HG03103 (cell line): ENCODE data around the gene CDC14B.
"Not testable (repeated sequence)": the region's sequence is repeated elsewhere in the genome, so short reads cannot be mapped to it uniquely, and the experiment has no call there.

Source experiments
- ATAC-seq: cut with Tn5 transposase; IDR thresholded peaks from one replicate; pipeline ENCODE4 v1.9.1; 2021; ENCODE audit warnings: low read depth; ENCODE audit not compliant: unreplicated experiment

CDC14B gene

DNA sequence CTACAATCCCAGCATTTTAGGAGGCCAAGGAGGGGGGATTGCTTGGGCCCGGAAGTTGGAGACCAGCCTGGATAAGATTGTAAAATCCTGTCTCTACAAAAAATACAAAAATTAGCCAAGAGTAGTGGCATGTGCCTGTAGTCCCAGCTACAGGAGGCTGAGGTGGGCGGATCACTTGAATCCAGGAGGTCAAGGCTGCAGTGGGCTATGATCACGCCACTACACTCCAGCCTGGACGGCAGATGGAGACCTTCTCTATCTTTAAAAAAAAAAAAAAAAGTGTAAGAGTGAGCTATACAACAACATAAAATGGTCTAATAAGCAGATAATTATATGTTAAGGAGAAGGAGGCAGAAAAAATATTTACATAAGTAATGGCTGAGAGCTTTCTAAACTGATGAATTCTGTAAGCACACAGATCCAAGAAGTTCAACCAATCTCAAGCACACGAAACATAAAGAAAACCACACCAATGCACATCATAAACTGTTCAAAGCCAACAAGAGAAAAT is 23.0 kb downstream of the CDC14B start:
- no peak for ATAC-seq

DNA sequence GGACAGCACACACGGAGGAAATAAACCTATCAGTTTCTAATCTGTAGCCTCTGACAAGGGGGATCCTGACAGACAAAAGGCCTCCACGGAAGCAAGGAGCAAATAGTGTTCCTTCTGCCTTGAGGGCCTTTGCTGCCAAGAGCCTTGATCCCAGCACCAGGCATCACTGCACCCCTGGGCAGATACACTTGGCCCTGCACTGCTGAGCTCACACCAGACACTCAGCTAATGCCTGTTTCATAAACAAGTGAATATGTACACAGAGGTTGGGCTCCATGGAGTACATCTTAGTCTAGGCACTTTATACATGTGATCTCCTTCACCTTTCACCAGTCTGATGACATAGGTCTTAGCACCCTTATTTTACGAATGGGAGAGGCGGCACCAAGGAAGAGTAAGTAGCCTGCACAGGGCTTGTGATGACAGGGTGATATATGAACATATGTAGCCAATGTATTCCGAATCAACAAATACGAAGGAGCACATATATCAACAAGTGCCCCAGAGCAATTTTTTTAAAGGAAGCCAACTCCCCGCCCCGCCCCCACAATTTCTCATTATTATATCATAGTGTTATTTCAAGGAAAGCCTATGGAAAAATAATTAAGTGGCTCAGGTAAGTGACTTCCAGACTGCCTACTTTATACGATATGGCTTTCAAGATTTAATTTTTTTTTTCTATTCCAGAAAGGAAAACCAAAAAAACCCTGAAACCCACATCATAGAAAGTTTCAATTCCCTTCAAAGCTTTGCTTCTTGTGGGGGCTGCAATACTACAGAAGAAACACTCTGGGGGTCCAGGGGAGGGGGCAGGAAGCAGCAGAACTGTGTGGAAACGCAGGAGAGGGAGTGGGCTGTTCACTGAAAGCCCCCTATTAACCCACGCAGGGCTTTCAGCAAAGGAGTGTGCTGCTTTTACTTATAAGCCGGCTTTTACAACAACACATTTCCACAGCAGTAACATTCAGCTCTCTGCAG is 32.0 kb downstream of the CDC14B start:
- no peak for ATAC-seq

DNA sequence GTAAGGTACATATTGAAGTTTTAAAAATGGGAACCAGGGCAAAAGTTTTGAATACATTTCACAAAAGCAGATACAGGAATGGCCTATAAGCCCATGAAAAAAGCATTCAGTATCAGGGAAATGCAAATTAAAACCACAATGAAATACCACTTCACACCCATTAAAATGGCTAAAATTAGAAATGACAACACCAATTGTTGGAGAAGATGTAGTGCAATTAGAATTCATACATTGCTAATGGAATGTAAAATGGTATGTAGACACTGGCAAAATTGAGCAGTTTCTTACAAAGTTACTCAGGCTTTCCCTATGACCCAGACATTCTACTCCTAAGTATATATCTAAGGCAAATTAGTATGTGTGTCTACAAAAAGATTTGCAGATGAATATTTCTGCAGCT is 34.2 kb downstream of the CDC14B start:
- ATAC-seq: no peak

DNA sequence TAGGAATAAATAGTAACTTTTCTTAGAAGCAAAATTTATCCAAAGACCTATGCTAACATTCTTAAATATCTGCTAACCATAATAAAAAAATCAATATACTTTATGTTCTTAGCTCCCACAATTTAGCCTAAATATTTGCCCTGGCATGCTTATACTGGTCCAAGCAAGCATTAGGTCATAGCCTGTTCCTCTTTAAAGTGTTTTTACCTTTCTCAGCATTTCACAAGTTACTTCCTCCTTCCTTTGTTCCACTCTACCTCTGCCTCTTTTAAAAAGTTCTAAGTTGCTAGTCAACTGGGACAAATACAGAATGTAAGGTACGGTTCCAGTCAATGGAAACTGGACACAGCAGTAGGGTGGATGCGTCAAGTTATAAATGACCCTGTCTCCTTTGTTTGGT is 37.4 kb downstream of the CDC14B start:
- not testable (repeated sequence) for ATAC-seq

DNA sequence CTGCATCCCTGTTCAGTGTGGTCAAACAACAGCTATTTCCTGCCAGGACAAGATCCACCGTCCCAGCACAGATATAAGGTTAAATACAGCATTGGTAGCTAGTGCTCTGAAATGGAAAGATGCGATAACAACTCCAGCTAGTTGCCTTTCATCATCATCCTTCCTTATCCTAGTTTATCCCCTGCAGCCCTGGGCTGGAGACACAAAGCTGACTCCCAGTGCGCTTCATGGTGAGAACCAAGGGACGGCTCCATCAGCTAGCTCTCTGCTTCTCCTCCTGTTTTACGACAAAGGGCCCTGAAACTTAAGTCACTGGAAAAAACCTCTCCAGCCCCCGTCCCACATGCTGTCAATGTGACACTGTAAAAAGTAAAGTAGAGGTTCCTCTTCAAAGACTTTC is 37.9 kb downstream of the CDC14B start:
- no peak for ATAC-seq

DNA sequence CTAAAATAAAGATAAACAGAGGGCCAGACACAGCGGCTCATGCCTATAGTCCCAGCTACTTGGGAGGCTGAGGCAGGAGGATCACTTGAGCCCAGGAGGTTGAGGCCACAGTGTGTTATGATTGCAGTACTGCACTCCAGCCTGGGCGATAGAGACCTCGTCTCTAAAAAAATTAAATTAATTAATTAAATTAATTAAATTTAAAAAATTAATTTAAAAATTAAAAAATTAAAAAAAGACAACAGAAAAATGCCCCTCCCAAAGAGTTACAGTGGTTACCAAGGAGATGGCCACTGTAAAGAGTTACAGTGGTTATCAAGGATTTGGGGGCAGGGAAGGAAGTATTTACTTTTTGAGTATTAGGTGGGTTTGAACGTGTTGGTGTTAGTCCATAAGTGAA is 38.3 kb downstream of the CDC14B start:
- ATAC-seq: no peak

DNA sequence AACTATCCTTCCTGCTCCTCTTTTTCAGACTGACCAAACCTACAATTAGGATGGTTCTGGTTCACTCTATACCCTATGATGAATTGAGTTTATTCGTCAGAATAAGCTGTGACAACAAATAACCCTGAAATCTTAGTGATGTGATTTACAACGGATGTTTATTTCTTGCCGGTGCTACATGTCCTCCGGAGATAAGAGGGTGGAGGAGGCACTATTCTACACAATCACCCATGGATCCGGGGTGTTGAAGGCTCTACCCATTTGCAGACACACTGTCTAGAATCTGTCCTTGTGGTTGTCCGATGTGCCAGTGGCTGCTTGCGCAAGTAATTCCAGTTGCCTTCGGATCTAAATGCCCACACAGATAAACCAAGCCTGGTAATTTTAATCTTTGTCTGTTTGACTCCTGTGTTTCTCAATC is 44.7 kb downstream of the CDC14B start:
- ATAC-seq: no peak

DNA sequence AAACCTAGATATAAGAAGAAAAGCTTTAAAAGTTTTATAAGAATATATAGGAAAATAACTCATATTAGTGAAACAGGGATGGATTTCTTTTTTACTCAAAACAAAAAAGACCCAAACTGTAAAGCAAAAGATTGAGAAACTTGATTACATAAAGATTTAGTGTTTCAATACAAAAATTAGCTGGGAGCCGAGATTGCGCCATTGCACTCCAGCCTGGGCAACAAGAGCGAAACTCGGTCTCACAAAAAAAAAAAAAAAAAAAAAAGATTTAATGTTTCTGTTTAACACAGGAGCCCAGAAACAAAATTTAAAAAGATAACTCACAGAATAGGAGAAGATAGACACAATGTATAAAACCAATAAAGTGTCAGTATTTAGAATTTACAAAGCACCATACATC is 45.2 kb downstream of the CDC14B start:
- ATAC-seq: no peak

DNA sequence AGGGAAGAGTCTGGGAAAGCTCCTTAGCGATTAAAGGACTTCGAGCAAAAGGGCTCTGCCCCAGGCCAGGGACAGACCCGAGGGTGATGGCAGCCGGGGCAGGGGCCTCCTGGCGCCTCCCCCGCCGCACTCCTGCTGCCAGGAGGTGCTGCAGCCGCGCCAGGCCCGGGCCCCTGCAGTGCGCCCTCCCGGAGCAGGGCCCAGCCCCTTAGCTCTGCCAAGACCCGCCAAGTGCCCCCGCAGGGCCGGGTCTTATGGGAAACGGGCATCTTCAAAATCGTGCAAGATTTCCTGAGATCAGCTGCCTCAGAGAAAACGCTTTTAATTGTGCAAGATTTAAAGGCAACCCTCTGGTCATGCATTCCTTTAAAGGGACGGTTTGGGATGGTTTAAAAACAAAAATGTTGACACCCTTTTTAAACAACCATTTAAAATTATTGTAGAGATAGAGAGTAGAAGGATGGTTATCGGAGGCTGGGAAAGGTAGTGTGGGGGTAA is 52.4 kb downstream of the CDC14B start:
- ATAC-seq: no peak

DNA sequence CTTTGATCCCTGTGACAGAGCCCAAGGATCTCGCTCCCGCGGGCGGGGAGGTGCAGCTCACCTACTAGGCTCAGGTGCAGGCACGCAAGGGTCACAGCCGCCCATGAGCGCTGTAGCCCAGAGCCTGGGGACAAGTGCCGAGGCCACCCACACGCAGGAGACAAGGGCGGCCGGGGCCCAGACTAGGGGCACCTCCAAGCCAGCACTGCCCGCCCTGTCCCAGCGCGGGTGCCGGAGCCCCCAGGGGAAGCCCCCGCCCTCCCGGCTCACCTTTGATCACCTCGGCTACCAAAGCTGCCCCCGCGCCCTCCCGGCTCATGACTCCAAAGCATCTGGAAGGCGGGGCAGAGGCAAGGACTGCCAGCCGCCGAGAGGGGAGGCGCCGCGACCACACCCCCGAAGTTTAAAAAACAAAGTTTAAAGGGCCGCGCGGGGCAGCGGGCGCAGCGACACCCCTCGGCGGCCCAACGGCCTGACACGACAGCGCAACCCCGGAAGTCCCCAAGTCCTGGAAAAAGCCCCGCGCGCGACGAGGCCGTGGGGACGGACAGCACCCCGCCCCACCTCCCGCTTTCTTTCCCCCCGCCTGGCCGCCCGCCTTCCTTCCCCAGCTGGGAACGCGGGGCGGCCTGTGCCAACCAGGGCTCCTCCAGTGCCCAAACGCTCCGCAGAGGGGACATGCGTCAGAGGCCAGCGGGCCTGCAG is 53.0 kb downstream of the CDC14B start:
- ATAC-seq: no peak

DNA sequence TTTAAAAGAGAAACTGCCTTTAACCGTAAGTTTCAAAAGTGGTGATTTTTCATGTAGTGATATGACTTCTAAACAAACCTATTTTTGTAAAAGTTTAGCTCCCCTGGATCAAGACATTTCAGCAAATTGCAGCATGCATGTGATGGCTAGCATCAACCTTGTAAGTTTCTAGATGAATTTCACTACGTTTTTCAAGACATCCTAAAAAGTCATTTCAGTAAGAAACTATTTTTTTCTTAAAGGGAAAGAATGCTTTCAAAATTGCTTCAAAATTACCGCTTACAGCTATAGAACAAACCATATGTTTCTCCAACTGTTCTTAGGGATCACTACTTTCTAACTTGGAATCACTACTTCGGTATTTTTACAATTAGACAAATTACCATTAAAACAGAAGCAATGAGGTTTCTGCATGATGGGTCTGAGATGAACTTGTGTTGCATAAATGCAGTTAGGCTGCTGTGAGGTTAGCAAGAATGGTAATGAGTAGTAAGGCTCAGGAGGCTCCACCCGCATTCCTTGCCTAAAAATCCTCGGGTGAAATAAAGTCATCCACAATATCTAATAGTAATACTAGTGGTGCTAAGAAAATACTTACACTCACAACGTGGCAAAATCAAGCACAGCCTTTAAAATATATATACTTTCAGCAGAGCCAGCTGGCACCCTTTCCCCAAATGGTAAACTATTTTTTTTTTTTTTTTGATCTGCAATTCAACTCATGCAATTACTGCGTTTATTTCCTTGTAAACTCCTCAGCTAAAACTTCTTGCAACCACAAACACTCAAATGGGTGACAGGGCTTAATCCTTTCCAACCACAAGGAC is 53.8 kb downstream of the CDC14B start:
- ATAC-seq: no peak

DNA sequence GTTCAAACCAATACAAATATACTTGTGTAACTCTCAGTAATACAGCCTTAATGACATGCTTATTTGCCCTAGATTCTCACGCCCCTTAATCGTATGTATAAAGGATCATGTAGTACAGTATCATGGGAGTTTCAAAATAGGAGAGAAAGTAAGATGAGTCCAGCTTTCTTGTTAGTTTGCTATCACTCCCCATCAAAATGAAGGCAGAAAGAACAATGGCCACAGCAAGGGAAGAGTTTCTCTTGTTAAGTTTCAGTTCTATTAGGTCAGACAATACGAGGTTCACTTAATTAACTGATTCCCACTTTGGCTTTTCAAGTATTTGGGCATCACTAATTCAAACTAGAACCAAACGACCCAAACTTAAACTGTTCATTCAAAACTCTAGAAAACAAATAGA is 55.4 kb downstream of the CDC14B start:
- no peak for ATAC-seq

DNA sequence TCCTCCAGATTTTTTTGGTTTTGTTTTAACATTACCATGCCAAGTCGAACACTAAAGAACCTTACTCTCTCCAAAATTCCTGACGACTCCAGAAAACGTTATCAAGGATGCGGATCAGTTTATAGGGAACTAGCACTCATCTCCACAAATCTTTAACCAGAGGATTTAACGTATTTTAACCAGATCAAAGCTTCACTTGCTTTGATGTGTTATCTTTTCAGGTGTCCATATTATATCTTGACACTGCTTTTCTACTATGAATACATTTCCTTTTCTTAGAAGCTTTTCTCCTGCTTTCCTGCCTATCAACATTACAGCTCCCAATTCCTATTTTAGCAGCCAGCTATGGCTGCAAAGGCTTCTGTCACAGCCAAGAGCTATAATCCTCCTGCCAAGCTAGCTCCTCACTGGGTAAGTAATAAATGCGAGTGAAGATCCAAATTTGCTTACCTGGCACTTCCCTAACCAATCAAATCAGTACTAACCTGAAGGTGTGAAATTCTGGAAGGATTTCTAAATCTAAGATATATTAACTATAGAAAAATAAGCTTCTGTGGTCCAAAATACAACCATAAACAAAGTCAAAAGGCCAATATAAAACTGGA is 60.2 kb downstream of the CDC14B start:
- ATAC-seq: no peak

DNA sequence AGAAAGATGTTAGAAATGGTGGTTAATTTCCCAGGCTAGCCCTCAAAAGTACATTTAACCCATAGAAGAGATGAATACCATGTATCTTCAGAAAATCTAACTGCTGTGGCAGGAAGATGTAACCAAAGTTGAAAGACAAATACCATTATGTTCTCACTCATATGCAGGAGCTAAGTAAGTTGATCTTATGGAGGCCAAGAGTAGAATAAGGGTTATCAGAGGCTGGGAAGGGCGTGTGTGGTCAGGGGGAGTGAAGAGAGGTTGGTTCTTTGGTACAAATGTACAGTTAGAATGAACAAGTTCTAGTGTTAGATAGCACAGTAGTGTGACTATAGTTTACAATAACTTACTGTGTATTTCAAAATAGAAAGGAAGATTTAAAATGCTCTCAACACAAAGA is 61.7 kb downstream of the CDC14B start:
- no peak for ATAC-seq

DNA sequence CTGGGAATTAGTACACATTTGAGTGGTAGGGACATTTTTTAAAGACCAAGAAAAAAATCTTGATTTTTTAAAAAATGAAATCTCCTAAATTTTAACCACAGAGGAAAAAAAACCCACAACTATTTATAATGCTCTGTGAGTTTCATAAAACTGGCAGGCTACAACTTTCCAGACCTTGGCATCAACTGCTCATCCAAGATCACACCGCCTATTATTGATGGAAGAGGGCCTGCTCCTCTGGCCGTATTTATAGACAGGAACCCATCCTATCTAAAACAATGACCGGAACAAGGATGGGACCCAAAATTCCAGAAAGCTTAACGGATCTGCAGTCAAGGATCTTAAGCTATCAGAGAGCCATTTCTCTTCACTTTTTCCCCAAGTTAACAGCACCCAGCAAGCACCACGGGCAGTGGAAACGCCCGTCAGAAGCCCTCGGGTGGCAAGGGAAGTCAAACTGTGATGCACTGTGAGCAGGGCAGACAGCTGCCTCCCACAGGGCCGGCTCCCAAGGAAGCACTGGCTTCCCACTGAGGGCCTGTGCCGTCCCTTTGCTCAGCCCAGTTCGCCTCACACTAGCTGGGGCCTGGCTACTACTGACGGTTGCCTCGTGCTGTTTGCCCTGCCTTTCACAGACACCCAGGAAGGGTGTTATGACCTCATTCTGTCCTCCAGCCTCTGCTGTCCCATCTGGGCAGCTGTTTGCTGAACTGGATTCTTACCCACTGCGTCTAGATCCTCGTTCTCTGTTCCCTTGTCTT is 62.8 kb downstream of the CDC14B start:
- ATAC-seq: no peak

DNA sequence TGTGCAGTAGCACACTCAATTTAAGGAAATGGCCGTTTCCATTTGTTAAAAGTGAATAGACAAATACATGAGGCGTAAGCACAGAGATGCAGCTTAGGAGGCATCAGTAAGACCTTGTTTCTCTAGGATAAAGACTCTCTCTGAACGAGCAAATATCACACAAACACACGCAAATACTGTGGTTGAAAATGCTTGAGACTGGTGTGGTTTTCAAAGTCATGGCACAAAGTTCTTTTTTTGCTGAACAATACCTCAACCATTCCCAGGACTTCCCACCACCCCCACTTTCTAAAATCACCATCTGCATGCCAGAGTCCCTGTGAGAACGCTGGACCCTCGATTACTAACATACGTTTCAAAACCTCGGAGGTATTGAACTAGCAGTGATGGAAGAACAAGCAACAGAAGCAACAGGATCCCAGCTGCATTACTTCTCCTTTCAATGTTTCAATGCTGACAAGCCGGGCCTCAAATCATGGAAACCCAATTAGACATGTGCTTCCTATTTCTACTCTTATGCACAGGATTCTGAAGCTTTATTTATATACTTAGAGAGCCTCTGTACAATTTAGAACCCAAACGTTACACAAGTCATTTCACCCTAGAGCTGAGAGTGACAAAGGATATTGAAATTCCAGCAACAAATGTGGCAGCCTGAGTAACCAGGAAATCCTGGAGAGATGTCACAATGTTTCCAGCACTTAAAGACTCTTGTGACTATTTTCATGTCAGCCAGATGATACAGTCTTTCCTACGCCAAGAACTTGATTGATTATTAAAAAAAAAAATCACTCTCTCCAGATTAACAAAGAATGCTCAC is 63.9 kb downstream of the CDC14B start:
- ATAC-seq: no peak

DNA sequence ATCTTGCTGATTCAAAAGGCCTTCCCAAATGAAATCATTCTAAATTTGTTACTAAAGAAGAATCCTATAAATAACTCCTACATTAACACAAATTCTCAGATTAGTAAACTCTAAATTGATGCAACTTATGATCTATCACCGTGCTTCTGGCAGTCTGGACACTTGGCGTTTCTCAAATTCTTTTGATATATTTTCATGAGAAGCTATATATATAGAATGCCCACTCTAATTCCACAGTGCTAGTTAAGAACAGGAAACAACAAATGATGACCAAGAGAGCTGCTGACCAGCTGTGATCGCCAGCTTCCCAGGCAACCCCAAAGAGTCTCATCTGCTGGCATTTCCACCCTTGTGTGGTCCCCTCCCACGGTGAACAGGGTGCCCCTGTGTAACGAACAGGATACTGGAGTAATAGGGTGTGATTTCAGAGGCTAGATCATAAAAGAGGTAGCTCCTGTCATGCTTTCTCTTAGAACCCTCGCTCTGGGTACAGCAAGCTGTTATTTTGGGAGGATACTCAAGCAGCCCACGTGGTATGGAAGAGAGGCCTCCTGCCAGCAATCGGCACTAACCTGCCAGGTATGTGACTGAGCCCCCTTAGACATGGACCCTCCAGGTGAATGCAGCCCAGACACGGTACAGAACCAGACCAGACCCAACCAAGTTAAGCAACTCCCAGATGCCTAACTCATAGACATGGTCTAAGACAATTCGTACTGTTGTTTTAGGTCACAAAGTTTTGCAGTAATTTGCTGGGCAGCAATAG is 64.7 kb downstream of the CDC14B start:
- no peak for ATAC-seq

DNA sequence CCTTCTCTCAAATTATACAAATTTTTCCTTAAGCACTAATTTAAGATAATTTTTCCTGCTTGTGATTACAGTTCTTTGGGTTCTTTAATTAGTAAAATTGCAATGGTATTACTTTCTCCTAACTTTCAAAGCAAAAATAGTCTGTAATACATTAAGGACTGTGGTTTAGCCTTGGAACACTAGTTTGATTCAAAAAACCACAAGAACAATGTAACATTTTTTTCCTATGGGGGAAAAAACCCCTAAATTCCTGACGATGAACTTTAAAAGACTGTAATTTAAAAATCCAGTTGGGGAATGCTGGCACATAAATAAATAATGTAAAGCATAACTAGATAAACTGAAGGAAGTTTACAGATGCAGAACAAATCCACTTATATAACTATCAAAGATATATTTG is 65.3 kb downstream of the CDC14B start:
- ATAC-seq: no peak
